Activated CD4-positive, CD25-positive, alpha-beta regulatory T cell treated with anti-CD3 and anti-CD28 coated beads, Interleukin-2, amount 50 U/mL, for 16 hours (primary cell): ENCODE results near the gene MCTP2.
"Not testable (repeated sequence)": the region's sequence is repeated elsewhere in the genome, so short reads cannot be mapped to it uniquely, and the experiment has no call there.

Source experiments
- DNase-seq: peaks from one replicate; pipeline ENCODE4 v3.0.0-alpha.2; 2020; ENCODE audit warnings: low read depth, low spot score

Gene MCTP2

DNA sequence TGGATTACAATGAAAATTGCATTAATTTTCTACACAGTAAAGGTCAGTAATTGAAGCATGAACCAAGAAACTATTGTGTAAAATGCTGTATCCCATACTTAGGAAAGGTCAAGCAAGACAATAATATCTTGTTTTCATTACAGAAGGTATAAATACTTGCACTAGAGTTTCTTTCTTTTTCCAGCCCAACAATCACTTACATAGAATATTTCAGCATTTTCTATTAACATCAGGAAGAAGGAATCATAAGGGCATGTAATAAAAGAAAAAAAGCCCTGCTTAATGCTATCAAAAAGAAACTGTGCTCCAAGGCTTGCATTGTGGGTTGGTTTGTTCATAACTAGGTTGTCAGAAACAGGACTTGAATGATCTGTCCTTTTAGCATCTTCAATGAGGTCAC, 215.1 kb downstream of the MCTP2 start:
- no peak for DNase-seq

GRCh38 chr15:94451466-94451865, 220.1 kb downstream of the MCTP2 start:
- no peak for DNase-seq

DNA sequence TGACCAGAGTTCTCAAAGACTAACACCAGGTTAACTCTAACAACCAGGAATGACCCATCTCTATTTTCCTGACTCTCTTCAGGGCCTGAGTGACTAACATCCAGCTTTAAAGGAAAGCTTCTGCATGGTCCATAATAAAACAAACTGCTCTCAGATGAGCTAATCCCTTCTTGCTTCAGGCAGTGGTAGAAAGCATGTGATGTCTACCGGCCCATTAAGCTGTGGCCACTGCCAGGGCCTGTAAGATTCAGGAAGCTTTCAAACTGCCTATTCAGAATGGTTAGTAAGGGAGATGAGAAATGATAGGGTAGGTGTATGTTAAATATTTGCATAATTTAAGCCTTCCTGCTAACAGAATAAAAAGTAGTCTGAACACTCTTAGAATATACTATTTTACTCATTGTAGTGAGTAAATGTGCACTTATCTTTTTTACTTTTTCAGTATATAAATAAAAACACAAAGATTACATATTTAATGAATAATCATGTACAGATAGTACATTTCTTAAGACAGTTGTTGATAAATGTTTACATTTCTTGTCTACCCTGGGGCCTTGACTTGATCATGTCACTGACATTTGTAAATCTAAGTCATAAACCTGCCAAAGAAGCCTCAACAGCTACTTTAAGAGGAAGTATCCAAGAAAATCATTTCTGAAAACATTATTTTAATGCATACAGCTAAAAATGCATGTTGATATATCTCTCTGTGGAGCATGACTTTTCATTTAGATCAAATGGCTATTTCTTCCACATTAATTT, 222.0 kb downstream of the MCTP2 start:
- no peak for DNase-seq

- DNase-seq = no peak
Observed at GRCh38 chr15:94455297-94455696, 223.9 kb downstream of the MCTP2 start.

DNA sequence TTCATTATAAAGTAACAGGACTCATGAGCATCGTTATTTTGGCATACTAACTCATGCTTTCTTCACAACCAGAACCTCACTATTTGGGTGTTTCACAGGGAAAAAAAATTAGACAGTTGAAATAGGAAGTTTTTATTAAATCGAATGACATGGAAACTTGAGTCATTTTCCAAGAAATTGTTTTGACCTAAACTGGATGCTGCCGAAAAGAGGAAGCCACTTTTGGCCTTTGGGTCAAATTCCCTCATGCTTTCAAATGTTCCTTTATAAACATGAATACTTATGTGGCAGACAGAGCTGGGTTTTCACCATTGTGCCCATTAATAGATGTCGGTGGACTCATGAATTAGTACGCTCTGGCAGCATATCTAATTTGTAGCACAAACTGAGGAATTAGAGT, 224.9 kb downstream of the MCTP2 start:
- no peak for DNase-seq

- no peak for DNase-seq
Observed at GRCh38 chr15:94457661-94458060, 226.3 kb downstream of the MCTP2 start.

DNA sequence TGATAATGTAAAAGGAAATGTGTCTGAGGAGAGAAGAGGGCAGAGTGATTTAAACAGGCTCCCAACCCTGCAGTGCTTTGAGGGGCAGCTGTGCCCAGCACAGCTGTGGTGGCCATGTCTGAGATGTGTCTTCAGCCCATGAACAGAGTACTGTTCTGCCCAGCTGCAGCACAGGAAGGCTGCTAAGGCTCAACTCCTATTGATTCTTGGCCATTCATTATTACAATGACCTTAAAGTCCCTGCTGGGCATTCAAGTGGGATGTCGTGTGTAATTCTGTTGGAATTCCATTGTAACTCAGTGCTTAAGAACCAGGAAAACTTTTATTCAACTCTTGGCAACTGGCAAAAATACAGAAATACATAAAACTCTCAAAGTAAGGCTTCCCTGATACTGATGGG, 229.3 kb downstream of the MCTP2 start:
- no peak for DNase-seq

DNA sequence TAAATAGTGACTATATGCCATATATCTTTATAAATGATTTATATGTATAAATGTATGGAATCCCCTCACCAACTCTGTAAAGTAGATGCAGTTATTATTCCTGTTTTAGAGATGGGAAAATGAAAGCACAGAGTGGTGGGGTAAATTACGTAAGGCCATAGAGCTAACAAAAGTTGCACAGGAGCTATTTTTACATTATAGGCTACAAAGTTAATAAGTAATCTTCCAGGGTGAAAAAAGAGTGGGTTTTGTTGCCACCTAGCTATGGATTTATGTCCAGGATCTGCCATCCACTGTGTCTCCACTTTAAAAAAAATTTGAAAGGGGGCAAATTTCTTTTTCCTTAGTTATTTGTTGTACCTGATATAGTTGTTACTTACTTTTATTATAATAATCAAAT, 235.7 kb downstream of the MCTP2 start:
- DNase-seq = no peak

- DNase-seq = no peak
Observed at GRCh38 chr15:94470492-94470891, 239.1 kb downstream of the MCTP2 start.

GRCh38 chr15:94476686-94477085, 245.3 kb downstream of the MCTP2 start:
- no peak for DNase-seq

- no peak for DNase-seq
Observed at GRCh38 chr15:94477913-94478553, 246.7 kb downstream of the MCTP2 start.

DNA sequence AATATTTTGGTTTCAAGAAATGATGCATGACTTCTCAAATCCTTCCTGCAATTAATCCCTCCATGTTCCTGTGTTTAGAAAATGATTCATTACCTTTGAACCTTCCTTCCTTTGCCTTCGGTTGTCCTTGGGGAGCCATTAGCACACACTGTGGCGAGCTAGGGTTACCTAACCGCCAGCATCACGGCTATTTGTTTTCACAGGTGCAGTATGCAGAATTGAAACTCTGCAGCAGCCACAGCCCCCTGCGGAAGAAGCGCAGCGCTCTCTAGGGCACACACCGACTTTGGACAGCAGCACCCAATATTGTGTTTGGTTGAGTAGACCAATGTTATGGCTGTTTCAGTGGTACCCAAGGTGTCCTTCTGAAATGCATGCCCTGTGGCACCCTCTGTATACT, 247.4 kb downstream of the MCTP2 start:
- no peak for DNase-seq

- no peak for DNase-seq
Observed at GRCh38 chr15:94480289-94480834, 249.0 kb downstream of the MCTP2 start.

- DNase-seq = no peak
Observed at GRCh38 chr15:94485148-94485719, 253.9 kb downstream of the MCTP2 start.

DNA sequence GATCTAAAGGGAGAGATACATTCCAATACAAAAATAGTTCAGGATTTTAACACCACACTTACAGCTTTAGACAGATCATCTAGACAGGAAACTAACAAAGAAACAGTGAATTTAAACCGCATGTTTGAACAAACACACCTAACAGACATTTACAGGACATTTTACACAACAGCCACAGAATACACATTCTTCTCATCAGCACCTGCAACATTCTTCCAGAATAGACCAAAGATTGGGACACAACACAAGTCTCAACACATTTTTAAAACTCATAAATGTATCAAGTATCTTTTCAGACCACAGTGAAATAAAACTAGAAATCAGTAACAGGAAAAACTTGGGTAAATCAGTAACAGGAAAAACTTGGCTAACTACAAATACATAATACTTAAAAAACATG, 256.3 kb downstream of the MCTP2 start:
- no peak for DNase-seq

- DNase-seq = no peak
Observed at GRCh38 chr15:94493176-94493575, 261.8 kb downstream of the MCTP2 start.

- DNase-seq = not testable (repeated sequence)
Observed at GRCh38 chr15:94493586-94493985, 262.2 kb downstream of the MCTP2 start.

GRCh38 chr15:94494732-94495131, 263.4 kb downstream of the MCTP2 start:
- DNase-seq = no peak

GRCh38 chr15:94503293-94503692, 271.9 kb downstream of the MCTP2 start:
- no peak for DNase-seq

DNA sequence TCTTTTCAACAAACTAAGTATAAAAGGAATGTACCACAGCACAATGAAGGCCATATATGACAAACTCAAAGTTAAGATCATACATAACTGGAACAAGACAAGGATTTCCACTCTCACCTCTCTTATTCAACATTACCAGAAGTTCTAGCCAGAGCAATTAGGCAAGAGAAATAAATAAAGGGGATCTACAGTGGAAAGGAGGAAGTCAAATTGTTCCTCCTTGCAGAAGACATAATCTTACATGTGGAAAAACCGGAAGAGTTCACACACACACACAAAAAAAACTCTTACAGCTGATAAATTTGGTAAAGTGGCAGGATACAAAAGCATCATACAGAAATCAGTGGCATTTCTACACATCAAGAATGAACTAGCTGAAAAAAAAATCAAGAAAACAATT, 277.9 kb downstream of the MCTP2 start:
- DNase-seq = no peak

- DNase-seq = no peak
Observed at GRCh38 chr15:94522125-94522524, 290.8 kb downstream of the MCTP2 start.

- DNase-seq = no peak
Observed at GRCh38 chr15:94523873-94524272, 292.5 kb downstream of the MCTP2 start.

GRCh38 chr15:94524565-94524964, 293.2 kb downstream of the MCTP2 start:
- no peak for DNase-seq
